Measurements from ENCODE around the gene GNG14. TPM values are rescaled to one million over a fixed set of nuclear protein-coding genes. Genes with fewer than 3 reads are reported as not detected.

GNG14 gene
- total RNA-seq, 1 donor from 2014 or later: not detected

- intact Hi-C loops (cut with micrococcal nuclease): no loop called here
- Mint-ChIP-seq H3K4me1 (no peaks in the 10 kb centered on the region), H3K27ac (no peak overlapping the region), H3K4me3 (no peak overlapping the region), H3K9me3 (no peaks in the 10 kb centered on the region), H3K36me3 (ENCODE audit: low read depth) (peaks cover 2% of the 10 kb centered on the region), H3K27me3 (no peaks in the 10 kb centered on the region)
- ChIA-PET POLR2A (no interaction called here), CTCF (no interaction called here)
- no peak for DNase-seq
- no peak for TF ChIP-seq CTCF (IDR thresholded peaks at IDR 0.05)
- ATAC-seq (ENCODE audit: low read depth): no peak
These were observed 1.9 kb downstream of the GNG14 start for GRCh38 chr19:12689581-12690216.

GRCh38 chr19:12692960-12693359, 5.2 kb downstream of the GNG14 start:
- intact Hi-C loops (cut with micrococcal nuclease): no loop called here
- no peak for ATAC-seq (ENCODE audit: low read depth)
- CTCF ChIA-PET: no interaction called here
- DNase-seq: no peak
- TF ChIP-seq CTCF (IDR thresholded peaks at IDR 0.05): no peak
- H3K9me3 Mint-ChIP-seq: no peaks in the 10 kb centered on the region
- peaks cover 9% of the 10 kb centered on the region for H3K4me1 Mint-ChIP-seq
- H3K36me3 Mint-ChIP-seq (ENCODE audit: low read depth): peaks cover 7% of the 10 kb centered on the region
- POLR2A ChIA-PET: interaction anchor here (0.8 to 1.2 kb wide), 2 partner anchors 11 to 1447 kb away, joined by 3 to 12 read pairs; partner anchors contain the start of gene DHPS
- no peaks in the 10 kb centered on the region for H3K27me3 Mint-ChIP-seq
- no peak overlapping the region for H3K27ac Mint-ChIP-seq
- no peak overlapping the region for H3K4me3 Mint-ChIP-seq

- ChIA-PET POLR2A (interaction anchor here (3.7 kb wide), 1 partner anchor 13 kb away, joined by 69 read pairs; the partner anchor contains the start of gene DHPS), CTCF (no interaction called here)
- no peak for DNase-seq
- Mint-ChIP-seq H3K27me3 (no peaks in the 10 kb centered on the region), H3K27ac (no peak overlapping the region), H3K9me3 (no peaks in the 10 kb centered on the region), H3K4me1 (peaks cover 11% of the 10 kb centered on the region), H3K4me3 (no peak overlapping the region), H3K36me3 (ENCODE audit: low read depth) (peaks cover 13% of the 10 kb centered on the region)
- intact Hi-C loops (cut with micrococcal nuclease): no loop called here
- ATAC-seq (ENCODE audit: low read depth): no peak
- no peak for TF ChIP-seq CTCF (IDR thresholded peaks at IDR 0.05)
These were observed 6.8 kb downstream of the GNG14 start for GRCh38 chr19:12694641-12695040.

GRCh38 chr19:12695096-12695495, 7.3 kb downstream of the GNG14 start:
- Mint-ChIP-seq H3K4me1 (peaks cover 11% of the 10 kb centered on the region), H3K27me3 (no peaks in the 10 kb centered on the region), H3K4me3 (no peak overlapping the region), H3K36me3 (ENCODE audit: low read depth) (peaks cover 13% of the 10 kb centered on the region), H3K27ac (no peak overlapping the region), H3K9me3 (no peaks in the 10 kb centered on the region)
- ChIA-PET CTCF (no interaction called here), POLR2A (interaction anchor here (3.7 kb wide), 1 partner anchor 14 kb away, joined by 69 read pairs; the partner anchor contains the start of gene DHPS)
- TF ChIP-seq CTCF (IDR thresholded peaks at IDR 0.05): no peak
- ATAC-seq (ENCODE audit: low read depth) (no peak), DNase-seq (no peak)
- intact Hi-C loops (cut with micrococcal nuclease): no loop called here

- Mint-ChIP-seq H3K9me3 (no peaks in the 10 kb centered on the region), H3K27ac (peak overlapping the region; percentile 56), H3K4me1 (peaks cover 11% of the 10 kb centered on the region), H3K27me3 (no peaks in the 10 kb centered on the region), H3K36me3 (ENCODE audit: low read depth) (peaks cover 13% of the 10 kb centered on the region), H3K4me3 (peak overlapping the region; percentile 91)
- intact Hi-C loops (cut with micrococcal nuclease): no loop called here
- TF ChIP-seq CTCF (IDR thresholded peaks at IDR 0.05): no peak
- DNase-seq: no peak
- no peak for ATAC-seq (ENCODE audit: low read depth)
- ChIA-PET POLR2A (interaction anchor here (3.7 kb wide), 1 partner anchor 14 kb away, joined by 69 read pairs; the partner anchor contains the start of gene DHPS), CTCF (interaction anchor here (2.0 kb wide), 1 partner anchor 65 kb away, joined by 6 read pairs; no protein-coding TSS in a partner anchor)
These were observed 7.7 kb downstream of the GNG14 start for GRCh38 chr19:12695514-12695913.

All from activated B cell treated with CpG ODN at 0.5 μM for 24 hours (primary cell).